GM12878 (cell line): ENCODE data around the gene LYRM2. TPM values are rescaled to one million over a fixed set of nuclear protein-coding genes. Genes with fewer than 3 reads are reported as not detected.

Experiments
- ATAC-seq: fragments of 200-7000 bp; cut with Tn5 transposase; 3 replicates; pipeline ENCODE4 v1.9.1; 2020; ENCODE audit warnings: mild to moderate bottlenecking, moderate library complexity
- BruUV-seq: library from RNA; stranded (reverse); fragments of 400-500 nt; replicated peaks from 2 replicates; lab custom pipeline; 2021; lab: Mats Ljungman, UMichigan
- CTCF ChIA-PET: fragments of 300-600 bp; sonication (Branson Sonifier 250); formaldehyde crosslinking; extraction: SDS; loops from one replicate; lab custom pipeline; 2021; ENCODE audit warnings: inconsistent platforms; lab: Yijun Ruan, JAX
- POLR2A ChIA-PET: fragments of 350-600 bp; formaldehyde crosslinking; extraction: SDS; loops from one replicate; lab custom pipeline; 2021; ENCODE audit warnings: inconsistent platforms; lab: Charles Lee
- RAD21 ChIA-PET: fragments of 300-600 bp; sonication (Branson Sonifier 250); formaldehyde crosslinking; loops from one replicate; lab custom pipeline; 2023; ENCODE audit warnings: antibody characterized with exemption; ENCODE audit not compliant: unreplicated experiment; lab: Charles Lee
- SMC1A ChIA-PET: fragments of 300-600 bp; sonication (Branson Sonifier 250); formaldehyde crosslinking; loops from one replicate; lab custom pipeline; 2023; ENCODE audit not compliant: unreplicated experiment, uncharacterized antibody; lab: Charles Lee
- DNase-seq: peaks from one replicate; pipeline ENCODE4 v3.0.0-alpha.2; 2011; ENCODE audit warnings: low read depth, low spot score
- FAIRE-seq: peaks from 3 replicates; lab custom pipeline; 2011; peaks lifted over from hg19 to GRCh38; lab: Jason Lieb, UNC
- H2AFZ ChIP-seq: 2 replicates; pipeline ENCODE4 v1.6.0; 2011; ENCODE audit warnings: low read depth, low read length, control low read depth; ENCODE audit not compliant: control insufficient read depth
- H3K27ac ChIP-seq: 2 replicates; pipeline ENCODE4 v1.5.1; 2011; ENCODE audit warnings: control low read depth; ENCODE audit not compliant: control insufficient read depth, insufficient read depth
- H3K27me3 ChIP-seq, 2 experiments: replicated peaks in 1 of 2; 2 replicates each; pipeline versions ENCODE4 v1.6.0 to v1.6.1; 2011; ENCODE audit warnings: low read length in 1 of 2; ENCODE audit not compliant: control insufficient read depth in 2 of 2, insufficient read depth in 2 of 2
- H3K36me3 ChIP-seq, 2 experiments: 2 replicates each; pipeline ENCODE4 v1.5.1; 2011; ENCODE audit warnings: low read length in 1 of 2; ENCODE audit not compliant: control insufficient read depth in 2 of 2, insufficient read depth in 2 of 2
- H3K4me1 ChIP-seq: 2 replicates; pipeline ENCODE4 v1.6.1; 2011; ENCODE audit warnings: mild to moderate bottlenecking, low read length, moderate library complexity, mixed read lengths; ENCODE audit not compliant: control insufficient read depth, insufficient read depth
- H3K4me2 ChIP-seq: 2 replicates; pipeline ENCODE4 v1.6.0; 2011; ENCODE audit warnings: control low read depth; ENCODE audit not compliant: control insufficient read depth, insufficient read depth
- H3K4me3 ChIP-seq: fragments of 200-600 bp; sonication (generic); 2 replicates; pipeline ENCODE4 v1.5.1; 2016
- H3K79me2 ChIP-seq: 2 replicates; pipeline ENCODE4 v1.6.0; 2011; ENCODE audit warnings: low read length; ENCODE audit not compliant: control insufficient read depth, insufficient read depth
- H3K9ac ChIP-seq: 2 replicates; pipeline ENCODE4 v1.8.0; 2011; ENCODE audit warnings: low read length, control low read depth, mixed read lengths; ENCODE audit not compliant: control insufficient read depth, insufficient read depth
- H3K9me3 ChIP-seq: replicated peaks from 3 replicates; pipeline ENCODE4 v1.5.1; 2011; ENCODE audit warnings: mild to moderate bottlenecking, low read length; ENCODE audit not compliant: control insufficient read depth, insufficient read depth
- H4K20me1 ChIP-seq: 2 replicates; pipeline ENCODE4 v1.6.0; 2011; ENCODE audit not compliant: control insufficient read depth, insufficient read depth
- FOXK2 ChIP-seq: fragments of 450-650 bp; IDR thresholded peaks from 2 replicates; pipeline ENCODE4 v1.6.1; 2017; ENCODE audit warnings: mild to moderate bottlenecking, moderate library complexity
- SKIL ChIP-seq: fragments of 450-650 bp; IDR thresholded peaks from 2 replicates; pipeline ENCODE4 v1.6.1; 2017; ENCODE audit warnings: mild to moderate bottlenecking, low read depth, inconsistent platforms; ENCODE audit not compliant: poor library complexity, severe bottlenecking
- WGBS: methylation state at CpG from one replicate; pipeline ENCODE4 v1.1.6; 2016; ENCODE audit warnings: low lambda C conversion rate; ENCODE audit not compliant: insufficient replicate concordance, insufficient coverage; ENCODE audit errors: missing lambda C conversion rate; 5-methylcytosine and 5-hydroxymethylcytosine counted together
- in situ Hi-C: fragments of 300-500 bp; cut with MboI; formaldehyde crosslinking; loops from 9 replicates; pipeline ENCODE4 v1.14.3; 2018; ENCODE audit warnings: mixed read lengths
- intact Hi-C: fragments of 100-400 bp; cut with micrococcal nuclease; formaldehyde crosslinking; loops from one replicate; pipeline ENCODE4 v1.14.2; 2022; ENCODE audit not compliant: unreplicated experiment
- polyA plus RNA-seq, 11 experiments: library from polyadenylated mRNA; depleted of rRNA in 4 of 11; unstranded in 6 of 11; stranded (reverse) in 5 of 11; fragments of >200 nt; fragmentation: Nextera tagmentation in 4 of 11; fragmentation: Illumina TruSeq in 1 of 11; extraction: Ambion mirVana in 4 of 11; extraction: Trizol in 1 of 11; gene quantifications; 1 replicate in 1 of 11; 2 replicates in 10 of 11; pipeline versions ENCODE4 v1.2.1 to v1.2.3, GENCODE V29; 2011 to 2016; ENCODE audit warnings: inconsistent platforms in 2 of 11, missing spikeins in 2 of 11, low read depth in 1 of 11
- total RNA-seq, 4 experiments: library from RNA; depleted of rRNA in 3 of 4; stranded (reverse); fragments of >200 nt in 3 of 4; fragmentation: Illumina TruSeq in 1 of 4; extraction: Trizol in 1 of 4; gene quantifications; 2 replicates each; pipeline versions ENCODE4 v1.2.1 to v1.2.3, GENCODE V29; 2013 to 2021

LYRM2 gene
- total and polyA plus RNA-seq, 10 of the 15 experiments (the other 5 are each of a cell fraction or from before 2014, with no cell fraction given), result 17.2 to 75.0 (median 30.9) TPM

DNA sequence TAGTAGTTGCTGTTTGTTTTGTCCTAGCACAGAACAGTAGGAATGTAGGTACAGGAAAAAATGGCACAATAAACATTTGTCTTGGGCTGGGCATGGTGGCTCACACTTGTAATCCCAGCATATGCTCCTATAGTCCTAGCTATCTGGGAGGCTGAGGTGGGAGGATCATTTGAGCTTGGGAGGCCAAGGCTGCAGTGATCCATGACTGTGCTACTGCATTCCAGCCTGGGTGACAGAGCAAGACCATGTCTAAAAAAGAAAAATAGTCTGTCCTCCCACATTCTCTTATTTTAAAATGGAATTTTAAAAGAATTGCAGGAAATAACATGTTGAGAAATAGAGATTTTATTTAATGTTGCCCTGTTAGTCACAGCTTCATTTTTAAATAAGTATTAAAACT, 117.8 kb downstream of the LYRM2 start (continued):
- no peak for TF ChIP-seq SKIL

DNA sequence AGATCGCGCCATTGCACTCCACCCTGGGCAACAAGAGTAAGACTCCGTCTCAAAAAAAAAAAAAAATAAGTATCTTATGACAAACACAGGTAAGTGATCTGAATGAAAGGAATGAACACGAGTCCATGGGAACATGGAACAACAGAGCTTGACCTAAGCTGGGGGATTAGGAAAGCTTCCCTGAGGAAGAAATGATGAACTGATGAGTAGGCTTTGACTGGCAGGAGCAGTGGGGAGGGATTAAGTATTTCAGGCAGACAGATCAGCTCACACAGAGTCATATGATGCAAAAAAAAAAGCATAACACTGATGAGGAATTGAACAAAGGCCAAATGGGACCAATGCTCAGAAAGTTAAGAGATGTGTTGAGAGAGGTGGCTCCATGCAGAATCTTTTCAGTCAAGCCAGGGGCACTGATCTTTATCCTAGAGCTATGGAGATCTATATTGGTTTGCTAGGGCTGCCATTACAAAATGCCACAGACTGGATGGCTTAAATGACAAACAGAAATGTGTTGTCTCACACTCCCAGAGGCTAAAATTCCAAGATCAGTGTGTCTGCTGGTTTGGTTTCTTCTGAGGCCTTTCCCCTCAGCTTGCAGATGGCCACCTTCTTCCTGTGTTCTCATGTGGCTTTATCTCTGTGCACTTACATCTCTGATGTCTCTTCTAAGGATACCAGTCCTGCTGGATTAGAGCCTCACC, 120.0 kb downstream of the LYRM2 start:
- no peaks in the 10 kb centered on the region for H3K4me1 ChIP-seq
- intact Hi-C loops (no loop called here), in situ Hi-C loops (no loop called here)
- H2AFZ ChIP-seq, result no peak overlapping the region
- no peak overlapping the region for H3K27ac ChIP-seq
- ChIA-PET CTCF (no interaction called here), RAD21 (no interaction called here)
- H3K36me3 ChIP-seq, result no peaks in the 10 kb centered on the region
- FAIRE-seq (no peak), DNase-seq (no peak), ATAC-seq (no peak)
- no peaks in the 10 kb centered on the region for H4K20me1 ChIP-seq
- H3K4me2 ChIP-seq, result no peak overlapping the region
- H3K9me3 ChIP-seq, result no peaks in the 10 kb centered on the region
- no peaks in the 10 kb centered on the region for H3K79me2 ChIP-seq
- H3K9ac ChIP-seq, result no peak overlapping the region
- H3K4me3 ChIP-seq, result no peak overlapping the region
- no peak for TF ChIP-seq FOXK2
- TF ChIP-seq, all 136 proteins: peak for 0
- no TSS peak for BruUV-seq
- SMC1A ChIA-PET, result no interaction called here
- POLR2A ChIA-PET, result no interaction called here
- 71% methylated on average over 4 of the region's 4 CpGs for WGBS
- no peaks in the 10 kb centered on the region for H3K27me3 ChIP-seq

Other genes with a start within 250 kb of the LYRM2 start
- 8.2 and 8.9 TPM in 2 replicates for gene RRAGD, start 226.5 kb downstream of the LYRM2 start, total RNA-seq (2014; rRNA removed)
- gene RRAGD, start 226.5 kb downstream of the LYRM2 start, total RNA-seq (2014; rRNA removed; fragmentation: Illumina TruSeq; extraction: Trizol), result 12.9 and 13.6 TPM in 2 replicates
- 15.6 and 16.5 TPM in 2 replicates for gene RRAGD, start 226.5 kb downstream of the LYRM2 start, total RNA-seq (2021)
- 17.4 and 25.5 TPM in 2 replicates for gene RRAGD, start 226.5 kb downstream of the LYRM2 start, polyA plus RNA-seq (2011; rRNA removed)
- 9.8 and 15.3 TPM in 2 replicates for gene RRAGD, start 226.5 kb downstream of the LYRM2 start, polyA plus RNA-seq (2014; fragmentation: Illumina TruSeq; extraction: Trizol)
- 1 to 10 TPM; 4.6 to 4.8 TPM for gene RRAGD, start 226.5 kb downstream of the LYRM2 start, polyA plus RNA-seq (2014; fragmentation: Nextera tagmentation; extraction: Ambion mirVana)
- 6.3 and 8.1 TPM in 2 replicates for gene RRAGD, start 226.5 kb downstream of the LYRM2 start, polyA plus RNA-seq (2014; rRNA removed)
- gene RRAGD, start 226.5 kb downstream of the LYRM2 start, polyA plus RNA-seq (2016; fragmentation: Nextera tagmentation; extraction: Ambion mirVana), result 1 to 10 TPM; 5.6 to 8.7 TPM
- gene ANKRD6, start 205.6 kb downstream of the LYRM2 start, total RNA-seq (2014; rRNA removed), result 0.33 and 0.90 TPM in 2 replicates
- gene ANKRD6, start 205.6 kb downstream of the LYRM2 start, total RNA-seq (2014; rRNA removed; fragmentation: Illumina TruSeq; extraction: Trizol), result 0.36 and 0.74 TPM in 2 replicates
- gene ANKRD6, start 205.6 kb downstream of the LYRM2 start, total RNA-seq (2021), result 0.72 and 0.93 TPM in 2 replicates
- gene ANKRD6, start 205.6 kb downstream of the LYRM2 start, polyA plus RNA-seq (2011; rRNA removed), result 0.41 and 0.48 TPM in 2 replicates
- gene ANKRD6, start 205.6 kb downstream of the LYRM2 start, polyA plus RNA-seq (2014; fragmentation: Illumina TruSeq; extraction: Trizol), result 0.26 and 0.97 TPM in 2 replicates
- gene ANKRD6, start 205.6 kb downstream of the LYRM2 start, polyA plus RNA-seq (2014; fragmentation: Nextera tagmentation; extraction: Ambion mirVana), result under 1 TPM; 0.03 to 0.09 TPM
- gene ANKRD6, start 205.6 kb downstream of the LYRM2 start, polyA plus RNA-seq (2014; rRNA removed), result 0.34 and 0.42 TPM in 2 replicates
- gene ANKRD6, start 205.6 kb downstream of the LYRM2 start, polyA plus RNA-seq (2016; fragmentation: Nextera tagmentation; extraction: Ambion mirVana), result under 1 TPM; 0.24 to 0.60 TPM
- 30.9 and 32.8 TPM in 2 replicates for gene MDN1, start 181.0 kb upstream of the LYRM2 start, total RNA-seq (2014; rRNA removed)
- gene MDN1, start 181.0 kb upstream of the LYRM2 start, total RNA-seq (2014; rRNA removed; fragmentation: Illumina TruSeq; extraction: Trizol), result 30.5 and 31.9 TPM in 2 replicates
- gene MDN1, start 181.0 kb upstream of the LYRM2 start, total RNA-seq (2021), result 44.2 and 50.1 TPM in 2 replicates
- 24.6 and 26.4 TPM in 2 replicates for gene MDN1, start 181.0 kb upstream of the LYRM2 start, polyA plus RNA-seq (2011; rRNA removed)
- 27.1 and 28.4 TPM in 2 replicates for gene MDN1, start 181.0 kb upstream of the LYRM2 start, polyA plus RNA-seq (2014; fragmentation: Illumina TruSeq; extraction: Trizol)
- 10 to 100 TPM; 19.0 to 19.6 TPM for gene MDN1, start 181.0 kb upstream of the LYRM2 start, polyA plus RNA-seq (2014; fragmentation: Nextera tagmentation; extraction: Ambion mirVana)
- gene MDN1, start 181.0 kb upstream of the LYRM2 start, polyA plus RNA-seq (2014; rRNA removed), result 15.2 and 17.9 TPM in 2 replicates
- gene MDN1, start 181.0 kb upstream of the LYRM2 start, polyA plus RNA-seq (2016; fragmentation: Nextera tagmentation; extraction: Ambion mirVana), result 10 to 100 TPM; 14.3 to 15.1 TPM
- 13.3 and 15.3 TPM in 2 replicates for gene CASP8AP2, start 191.1 kb upstream of the LYRM2 start, total RNA-seq (2014; rRNA removed)
- gene CASP8AP2, start 191.1 kb upstream of the LYRM2 start, total RNA-seq (2014; rRNA removed; fragmentation: Illumina TruSeq; extraction: Trizol), result 27.3 and 28.6 TPM in 2 replicates
- 18.0 and 18.7 TPM in 2 replicates for gene CASP8AP2, start 191.1 kb upstream of the LYRM2 start, total RNA-seq (2021)
- gene CASP8AP2, start 191.1 kb upstream of the LYRM2 start, polyA plus RNA-seq (2011; rRNA removed), result 12.0 and 18.8 TPM in 2 replicates
- gene CASP8AP2, start 191.1 kb upstream of the LYRM2 start, polyA plus RNA-seq (2014; fragmentation: Illumina TruSeq; extraction: Trizol), result 18.8 and 24.3 TPM in 2 replicates
- 10 to 100 TPM; 12.1 to 15.5 TPM for gene CASP8AP2, start 191.1 kb upstream of the LYRM2 start, polyA plus RNA-seq (2014; fragmentation: Nextera tagmentation; extraction: Ambion mirVana)
- 10.0 and 11.1 TPM in 2 replicates for gene CASP8AP2, start 191.1 kb upstream of the LYRM2 start, polyA plus RNA-seq (2014; rRNA removed)
- gene CASP8AP2, start 191.1 kb upstream of the LYRM2 start, polyA plus RNA-seq (2016; fragmentation: Nextera tagmentation; extraction: Ambion mirVana), result 10 to 100 TPM; 28.7 TPM